ENCODE data around the gene SMIM11.
"Not testable (repeated sequence)": the region's sequence is repeated elsewhere in the genome, so short reads cannot be mapped to it uniquely, and the experiment has no call there.

Gene SMIM11, protein sequence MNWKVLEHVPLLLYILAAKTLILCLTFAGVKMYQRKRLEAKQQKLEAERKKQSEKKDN

DNA sequence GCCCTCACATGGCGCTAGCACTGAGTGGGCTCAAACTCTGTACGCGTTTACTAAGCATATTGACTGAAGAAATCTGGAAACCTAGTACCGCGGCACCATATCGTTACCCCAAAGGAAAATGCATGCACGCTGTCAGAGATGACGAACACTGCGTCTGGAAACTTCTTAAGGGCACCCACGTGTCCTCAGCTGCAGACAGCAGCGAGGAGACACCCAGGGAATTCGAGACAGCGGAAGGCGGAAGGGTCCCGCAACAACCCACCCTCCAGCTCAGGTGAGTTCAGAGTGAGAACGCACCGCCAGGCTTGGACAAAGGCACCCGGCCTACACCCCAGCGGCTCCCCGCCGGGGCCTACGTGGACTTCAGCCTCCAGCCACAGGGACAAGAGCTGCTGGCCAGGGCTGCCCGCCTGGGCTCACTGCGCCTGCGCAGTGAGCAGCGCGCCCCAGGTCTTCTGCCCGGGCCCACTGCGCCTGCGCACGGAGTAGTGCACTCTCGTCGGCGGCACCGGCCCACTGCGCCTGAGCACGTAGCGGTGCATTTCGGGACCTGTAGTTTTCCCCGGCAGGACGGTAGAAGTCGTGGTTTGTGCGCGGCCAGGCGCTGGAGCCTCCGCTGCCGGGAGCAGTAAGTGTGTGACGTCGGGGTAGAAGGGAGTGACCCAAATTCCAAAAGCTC is at the start of gene SMIM11:
Gene SMIM11, plus strand, starts transcription at position 568 of the 679 bp plus-strand sequence. CDS start 3,998 bp downstream, outside the sequence.
- not testable (repeated sequence) for DNase-seq (ENCODE audit: low read depth in 2 of 2)

DNA sequence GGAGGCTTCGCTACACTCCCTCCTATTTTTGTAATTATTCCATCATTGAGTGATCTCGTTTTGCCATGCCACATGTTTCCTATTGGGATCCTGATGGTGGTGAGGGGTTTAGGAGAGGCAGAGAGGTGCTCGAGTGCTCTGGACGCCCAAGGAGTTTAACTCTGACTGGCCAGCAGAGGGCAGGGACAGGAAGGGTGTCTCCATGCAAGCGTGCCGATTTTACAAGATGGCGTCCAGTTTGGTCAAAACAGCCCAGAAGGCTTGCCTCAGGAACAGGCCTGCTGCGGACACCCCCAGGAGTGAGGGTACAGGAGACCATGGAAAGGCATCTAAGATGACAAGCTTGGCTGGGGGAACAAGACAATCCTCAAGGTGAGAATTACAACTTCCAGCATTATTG is 45.3 kb upstream of the SMIM11 start:
- no peak for DNase-seq (ENCODE audit: low read depth in 2 of 2)

DNA sequence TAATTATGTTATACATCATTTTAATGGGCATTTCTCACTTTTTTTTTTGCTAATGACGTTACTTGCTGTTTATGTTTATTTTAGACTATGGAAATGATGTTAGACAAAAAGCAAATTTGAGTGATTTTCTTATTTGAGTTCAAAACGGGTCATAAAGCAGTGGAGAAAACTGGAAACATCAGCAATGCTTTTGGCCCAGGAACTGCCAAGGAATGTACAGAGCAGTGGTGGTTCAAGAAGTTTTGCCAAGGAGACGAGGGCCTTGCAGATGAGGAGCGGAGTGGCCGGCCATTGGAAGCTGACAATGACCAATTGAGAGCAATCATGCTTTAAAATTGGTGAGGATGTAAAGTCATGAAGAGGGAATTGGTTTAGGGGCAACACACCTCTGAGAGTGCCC is 43.6 kb upstream of the SMIM11 start:
- no peak for DNase-seq (ENCODE audit: low read depth in 2 of 2)

DNA sequence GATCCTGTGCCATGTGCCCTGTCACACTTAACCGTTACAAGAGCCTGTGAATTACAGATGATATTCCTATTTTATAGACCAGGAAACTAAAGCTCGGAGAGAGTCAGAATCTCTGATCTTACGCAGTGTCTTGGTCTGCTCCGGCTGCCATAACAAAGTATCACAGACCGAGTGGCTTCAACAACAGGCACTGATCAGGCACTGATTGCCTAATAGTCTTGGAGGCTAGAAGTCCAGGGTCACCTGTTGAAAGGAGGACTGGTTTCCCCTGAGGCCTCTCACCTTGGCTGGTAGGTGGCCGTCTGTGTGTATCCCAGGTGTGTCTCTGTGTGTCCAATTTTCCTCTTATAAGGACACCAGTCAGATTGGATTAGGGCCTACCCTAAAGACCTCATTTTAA is 43.0 kb upstream of the SMIM11 start:
- DNase-seq (ENCODE audit: low read depth in 2 of 2) = no peak

DNA sequence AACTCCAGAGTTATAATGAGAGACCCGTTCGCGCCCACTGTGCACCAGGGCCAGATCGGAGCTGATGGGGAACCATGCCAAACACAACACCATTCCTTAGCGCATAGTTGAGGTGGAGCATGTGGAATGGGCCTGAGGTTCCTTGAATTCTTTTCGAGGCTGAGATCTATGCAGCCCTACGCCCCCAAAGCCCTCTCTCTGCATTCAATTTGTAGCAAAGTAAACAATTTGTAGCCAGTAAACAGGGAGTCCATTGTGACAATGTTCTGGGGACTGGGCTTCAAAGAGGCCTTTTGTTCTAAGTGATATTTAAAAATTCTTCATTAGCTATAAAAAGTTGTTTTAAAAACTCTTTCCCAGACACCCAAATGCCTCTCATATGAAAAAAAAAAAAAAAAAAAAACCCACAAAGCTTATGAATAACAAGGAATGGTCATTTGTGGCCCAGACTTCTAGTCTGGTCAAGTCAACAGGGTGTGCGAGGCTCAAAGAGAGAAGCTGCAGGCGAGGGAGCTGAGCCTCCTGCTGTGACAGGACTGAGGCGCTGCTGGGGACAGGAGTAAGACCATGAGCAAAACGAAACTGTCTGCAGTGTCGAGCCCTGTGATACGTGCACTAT is 42.1 kb upstream of the SMIM11 start:
- peak in 1 of 2 experiments; percentile 23 for DNase-seq (ENCODE audit: low read depth in 2 of 2)

DNA sequence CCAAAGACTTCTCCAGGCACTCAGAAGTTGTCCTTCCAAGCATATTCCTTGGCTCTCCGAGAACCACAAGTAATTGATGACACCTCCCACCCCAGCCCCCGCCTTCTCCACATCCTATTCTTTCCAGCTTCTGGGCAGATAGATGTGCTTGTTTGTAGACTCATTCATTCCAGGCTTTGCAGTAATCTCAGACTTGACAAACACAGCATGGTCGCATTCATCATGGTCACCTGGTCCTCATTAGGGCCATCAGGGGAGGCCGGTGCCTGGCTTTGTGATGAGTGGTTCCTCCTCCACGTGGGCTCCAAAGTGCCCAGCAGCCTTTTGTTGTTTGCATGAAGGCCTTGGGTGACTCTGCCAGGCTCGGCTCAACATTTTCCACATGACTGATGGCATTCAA is 40.0 kb upstream of the SMIM11 start:
- DNase-seq (ENCODE audit: low read depth in 2 of 2) = peak in 1 of 2 experiments; percentile 29

DNA sequence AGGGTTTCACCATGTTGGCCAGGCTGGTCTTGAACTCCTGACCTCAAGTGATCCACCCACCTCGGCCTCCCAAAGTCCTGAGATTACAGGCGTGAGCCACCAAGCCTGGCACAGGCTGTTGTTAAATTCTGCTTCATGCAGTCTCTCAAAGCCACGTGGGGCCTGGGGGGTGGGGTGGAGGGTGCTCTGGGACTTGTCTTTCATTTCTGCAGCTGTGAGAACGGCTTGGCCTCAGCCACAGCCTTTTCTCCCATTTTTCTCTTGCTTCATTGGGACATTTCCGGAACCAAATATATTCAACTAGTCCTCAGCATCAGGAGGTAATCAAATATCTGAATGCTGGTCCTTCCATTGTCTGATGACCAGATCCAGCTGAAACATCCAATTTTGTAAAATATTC is 39.1 kb upstream of the SMIM11 start:
- DNase-seq (ENCODE audit: low read depth in 2 of 2) = no peak

DNA sequence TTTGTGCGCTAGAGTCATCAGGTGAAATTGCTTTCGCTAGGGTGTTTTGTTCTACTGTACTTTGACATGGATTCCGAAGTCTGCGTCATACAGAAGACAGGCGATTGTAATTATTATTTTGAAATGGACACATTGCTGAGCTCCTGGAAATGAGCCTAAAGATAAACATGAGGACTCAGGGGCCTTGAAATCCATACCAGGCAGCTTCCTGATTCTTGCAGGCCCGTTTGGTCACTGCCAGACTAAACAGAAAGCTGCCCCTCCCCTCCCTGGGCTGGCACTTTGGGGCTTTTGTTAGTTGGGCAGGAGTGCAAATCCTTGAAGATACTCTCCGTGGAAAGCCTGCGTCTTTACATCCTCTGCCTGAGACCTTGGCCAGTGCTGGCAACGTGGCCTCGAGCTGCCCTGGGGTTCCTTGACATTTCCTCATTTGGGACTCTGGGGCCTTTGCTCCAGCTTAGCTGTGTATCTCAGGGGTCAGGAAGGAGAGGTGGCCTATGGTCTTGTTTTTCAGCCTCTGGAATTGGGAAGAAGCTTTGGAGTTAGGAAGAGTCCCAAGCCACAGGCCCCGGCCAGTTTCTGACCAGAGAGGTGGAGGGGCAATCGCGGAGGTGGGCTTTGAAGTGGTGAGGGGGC is 38.4 kb upstream of the SMIM11 start:
- DNase-seq (ENCODE audit: low read depth in 2 of 2) = no peak

DNA sequence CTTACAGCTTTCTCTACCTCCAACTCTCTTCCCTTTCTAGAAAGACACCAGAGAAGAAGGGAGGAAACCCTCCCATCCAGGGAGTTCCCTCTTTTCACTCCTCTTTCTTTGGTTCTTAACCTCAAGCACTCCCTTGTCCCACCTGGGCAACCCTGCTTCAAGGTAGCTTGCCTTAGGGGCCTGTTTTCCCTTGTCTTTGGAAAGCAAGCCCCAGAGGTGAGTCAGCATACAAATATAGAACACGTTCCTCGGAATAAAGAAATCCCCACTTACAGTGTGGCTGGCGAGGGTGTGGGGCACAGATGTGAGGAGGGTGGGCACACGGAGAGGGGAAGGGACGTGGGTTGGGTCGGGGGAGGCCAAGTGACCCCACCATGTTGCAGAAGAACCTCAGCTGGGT is 37.6 kb upstream of the SMIM11 start:
- no peak for DNase-seq (ENCODE audit: low read depth in 2 of 2)

DNA sequence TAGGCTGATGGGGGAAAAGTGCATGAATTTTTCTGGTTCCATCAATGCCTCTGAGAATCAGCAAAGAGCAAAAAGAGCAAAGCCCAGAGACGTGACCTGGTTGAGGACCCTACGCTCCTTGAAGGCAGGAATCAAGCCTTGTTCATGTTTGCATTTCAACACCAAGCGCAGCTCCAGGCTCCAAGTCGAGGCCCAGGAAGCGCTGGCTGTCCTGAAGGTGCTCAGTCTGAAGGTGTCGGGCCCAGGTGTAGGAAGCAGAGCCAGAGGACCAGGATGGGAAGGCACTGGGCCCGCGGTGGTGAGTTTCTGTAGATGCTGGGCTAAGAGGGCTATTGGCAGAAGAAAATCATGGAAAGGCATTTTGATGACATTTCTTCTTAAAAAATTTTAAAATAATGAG is 37.1 kb upstream of the SMIM11 start:
- DNase-seq (ENCODE audit: low read depth in 2 of 2) = no peak

DNA sequence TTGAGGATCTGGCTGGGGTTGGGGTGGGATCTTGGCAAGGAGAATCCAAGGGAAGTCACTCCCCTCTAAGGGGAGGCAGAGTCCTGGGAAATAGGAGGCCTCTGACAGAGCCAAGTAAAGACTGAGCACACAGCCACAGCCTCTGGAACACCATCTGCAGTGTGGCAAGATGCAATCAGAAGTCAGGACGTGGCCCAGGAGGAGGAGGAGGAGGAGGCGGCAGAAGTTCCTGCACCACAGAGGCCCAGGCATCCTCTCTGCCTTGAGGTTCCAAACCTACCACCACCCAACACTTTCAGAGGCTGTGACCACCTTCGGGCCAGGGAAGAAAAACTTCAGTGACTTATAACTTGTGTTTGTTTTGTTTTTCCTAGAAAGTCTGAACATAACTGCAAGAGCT is 35.2 kb upstream of the SMIM11 start:
- DNase-seq (ENCODE audit: low read depth in 2 of 2) = no peak

DNA sequence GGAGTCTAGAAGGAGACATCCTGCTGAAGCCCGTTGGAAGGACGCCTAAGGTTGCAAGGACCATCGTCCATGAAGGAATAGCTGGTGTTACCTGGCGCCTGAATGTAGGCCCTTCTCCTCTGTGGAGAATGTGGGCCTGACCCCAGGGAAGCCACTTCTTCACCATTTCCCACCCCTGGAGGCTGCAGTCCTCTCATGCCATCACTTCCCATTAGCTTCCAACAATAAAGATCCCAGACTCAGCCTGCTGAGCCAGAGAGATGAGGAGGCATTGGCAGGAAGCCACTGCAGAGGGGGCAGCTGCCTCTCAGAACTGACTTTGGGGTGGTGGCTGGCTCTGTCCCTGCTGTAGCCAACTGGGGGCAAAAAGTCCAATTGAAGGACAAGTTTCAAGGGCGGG is 32.8 kb upstream of the SMIM11 start:
- no peak for DNase-seq (ENCODE audit: low read depth in 2 of 2)

DNA sequence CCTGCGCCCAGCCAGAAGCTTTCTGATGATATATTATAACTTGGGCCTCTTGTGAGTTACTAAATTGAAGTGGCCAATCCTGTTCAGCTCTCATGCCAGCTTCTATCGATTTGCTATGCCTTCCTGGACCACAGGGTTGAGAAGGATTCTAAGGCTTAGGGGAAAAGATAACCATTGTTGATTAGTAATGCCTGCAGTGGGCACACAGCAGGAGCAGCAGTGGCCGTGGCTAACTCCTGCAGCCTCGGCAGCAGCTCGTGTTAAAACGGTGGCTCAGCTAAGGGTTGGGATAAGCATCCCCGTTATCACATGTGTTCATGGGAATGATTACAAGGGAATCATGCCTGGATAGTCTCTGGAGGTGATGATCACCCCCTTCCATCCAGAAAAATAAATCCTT is 32.0 kb upstream of the SMIM11 start:
- DNase-seq (ENCODE audit: low read depth in 2 of 2) = no peak

DNA sequence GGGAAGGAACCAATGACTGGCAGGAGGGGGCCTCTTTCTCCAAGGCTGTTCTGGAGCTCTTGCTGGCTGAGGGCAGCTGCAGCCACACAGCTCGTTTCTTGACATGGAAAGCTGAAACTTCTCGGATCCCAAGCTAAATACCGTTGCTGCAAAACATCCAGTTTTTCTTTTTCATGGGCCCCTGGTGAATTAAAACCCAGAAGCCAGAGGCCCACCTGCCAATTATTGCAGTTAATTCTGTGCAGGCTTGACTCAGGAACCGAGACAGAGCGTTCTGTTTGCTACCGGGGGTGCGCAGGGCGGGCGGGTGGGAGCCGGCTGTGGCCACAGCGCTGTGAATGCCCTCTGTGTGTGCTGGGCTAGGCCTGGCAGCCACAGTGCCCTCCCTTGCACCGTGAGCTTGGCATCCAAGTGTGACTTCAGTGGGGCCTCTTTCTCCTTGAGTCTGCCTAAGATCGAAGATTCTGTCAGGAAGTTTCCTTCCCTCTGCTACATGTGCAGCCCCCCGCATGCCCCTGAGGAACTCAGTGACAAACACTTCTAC is 31.4 kb upstream of the SMIM11 start:
- no peak for DNase-seq (ENCODE audit: low read depth in 2 of 2)

DNA sequence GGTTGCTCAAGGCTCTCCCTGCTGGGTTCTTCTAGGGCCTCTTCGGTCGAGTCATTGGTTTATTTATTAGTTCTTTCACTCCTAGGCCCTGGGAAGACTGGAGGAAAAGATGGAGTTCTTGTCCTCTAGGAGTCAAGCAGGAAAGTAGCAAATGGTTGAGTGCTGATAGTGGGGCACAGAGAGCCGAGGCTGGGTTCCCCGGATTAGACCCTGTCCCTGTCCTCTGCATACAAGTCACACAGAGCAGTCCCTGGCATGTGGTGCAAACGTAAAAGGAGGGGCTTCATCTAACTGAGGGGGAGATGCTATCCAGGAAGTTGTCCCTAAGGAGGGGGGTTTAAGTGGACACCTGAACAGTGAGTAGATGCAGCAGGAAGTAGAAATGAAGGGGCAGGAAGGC is 30.7 kb upstream of the SMIM11 start:
- DNase-seq (ENCODE audit: low read depth in 2 of 2) = no peak

DNA sequence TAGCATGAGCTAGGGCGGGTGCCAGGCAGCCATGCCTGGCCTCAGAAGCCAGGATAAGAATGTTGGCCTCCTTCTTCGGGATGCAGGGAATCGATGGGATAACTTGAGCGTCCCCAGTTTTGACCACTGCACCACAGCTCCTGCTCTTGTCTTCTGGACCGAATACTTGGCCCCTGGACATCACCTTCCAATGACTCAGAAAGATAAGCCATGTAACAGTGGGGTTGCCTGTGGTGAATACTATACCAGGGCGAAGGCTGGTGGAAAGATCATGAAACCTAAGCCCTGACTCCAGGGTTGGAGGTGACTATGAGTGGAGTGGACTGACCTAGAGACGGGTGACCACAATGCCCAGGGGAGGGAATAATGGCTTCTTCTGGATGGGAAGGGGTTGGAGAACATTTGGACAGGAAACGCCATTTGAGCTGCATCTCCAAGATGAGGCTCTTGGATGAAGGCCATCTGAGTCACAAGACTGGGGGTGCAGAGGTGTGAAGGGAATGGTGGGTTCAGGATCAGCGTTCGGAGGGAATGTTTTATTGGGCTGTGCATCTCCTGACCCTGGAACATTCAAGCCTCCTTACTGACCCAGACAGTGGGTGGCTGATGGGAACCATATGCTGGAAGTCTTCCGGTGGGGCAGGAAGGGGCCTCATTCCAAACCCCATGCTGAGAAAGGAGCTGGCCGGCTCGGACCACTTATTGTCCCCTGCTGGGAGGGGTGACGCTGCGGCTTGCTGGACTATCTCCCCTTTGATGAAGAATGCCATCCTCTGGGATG is 30.0 kb upstream of the SMIM11 start:
- DNase-seq (ENCODE audit: low read depth in 2 of 2) = no peak

DNA sequence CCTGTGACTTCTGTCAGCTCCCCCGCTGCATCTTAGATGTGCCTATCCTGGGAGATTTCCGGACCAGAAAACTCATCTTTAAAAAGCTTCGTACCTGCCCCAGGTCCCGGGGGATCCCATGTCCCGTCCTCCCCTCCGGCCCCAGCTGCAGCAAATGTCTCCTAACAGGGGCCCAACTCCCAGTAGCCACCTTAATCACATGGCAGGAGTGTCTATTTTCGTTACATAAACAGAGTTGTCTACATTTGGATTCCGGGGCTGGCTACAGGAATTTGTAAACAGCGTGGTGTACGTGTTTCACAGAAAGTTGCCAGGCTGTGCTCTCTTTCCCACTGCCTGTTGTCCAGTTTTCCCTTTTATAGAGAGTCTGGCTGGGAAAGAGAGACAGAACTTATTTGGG is 29.4 kb upstream of the SMIM11 start:
- no peak for DNase-seq (ENCODE audit: low read depth in 2 of 2)

DNA sequence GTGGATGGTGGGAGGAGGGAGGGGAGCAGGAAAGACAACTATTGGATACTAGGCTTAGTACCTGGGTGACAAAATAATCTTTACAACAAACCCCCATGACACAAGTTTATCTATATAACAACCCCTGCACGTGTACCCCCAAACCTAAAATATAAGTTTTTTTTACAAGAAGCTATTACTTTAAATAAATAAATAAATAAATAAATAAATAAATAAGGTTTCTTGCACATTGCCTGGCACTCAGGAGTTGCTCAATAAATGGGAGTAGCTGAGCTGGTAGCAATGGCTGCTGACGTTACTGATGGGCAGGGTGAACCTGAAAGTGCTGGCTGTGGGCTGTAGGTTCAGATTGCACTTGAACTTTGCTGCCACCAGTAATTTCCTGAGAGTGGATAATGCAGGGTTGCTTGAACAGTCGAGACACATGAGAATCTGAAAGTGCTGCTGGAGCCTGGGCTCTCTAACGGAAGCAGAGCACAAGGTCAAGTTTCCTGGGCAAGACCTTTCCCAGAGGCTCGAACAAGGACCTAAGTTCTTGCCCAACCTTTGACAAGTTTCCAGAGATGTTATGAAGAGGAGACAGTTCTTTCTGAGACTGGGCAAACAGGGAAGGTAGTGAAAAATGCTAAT is 26.3 kb upstream of the SMIM11 start:
- DNase-seq (ENCODE audit: low read depth in 2 of 2) = no peak

DNA sequence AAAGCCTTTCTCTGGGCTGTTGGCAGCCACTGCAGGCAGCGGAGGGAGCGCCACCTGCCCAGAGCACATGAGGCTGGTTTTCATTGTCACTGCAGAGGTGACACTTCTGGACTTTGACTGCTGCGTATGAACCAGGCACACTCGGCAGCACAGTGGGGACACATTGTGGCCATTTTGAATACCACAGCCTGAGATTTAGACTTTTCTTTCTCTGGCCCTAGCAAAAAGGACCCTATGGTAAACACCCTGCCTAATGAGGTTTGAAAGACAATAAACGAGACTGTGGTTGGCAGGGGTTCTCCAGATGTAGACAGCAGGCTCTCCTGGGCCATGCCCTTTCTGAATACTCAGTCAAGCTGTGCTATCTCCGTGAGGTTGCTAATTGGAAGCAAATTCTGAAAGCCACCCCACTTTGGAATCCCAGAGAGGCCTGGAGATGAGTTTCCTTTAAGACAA is 23.5 kb upstream of the SMIM11 start:
- no peak for DNase-seq (ENCODE audit: low read depth in 2 of 2)

DNA sequence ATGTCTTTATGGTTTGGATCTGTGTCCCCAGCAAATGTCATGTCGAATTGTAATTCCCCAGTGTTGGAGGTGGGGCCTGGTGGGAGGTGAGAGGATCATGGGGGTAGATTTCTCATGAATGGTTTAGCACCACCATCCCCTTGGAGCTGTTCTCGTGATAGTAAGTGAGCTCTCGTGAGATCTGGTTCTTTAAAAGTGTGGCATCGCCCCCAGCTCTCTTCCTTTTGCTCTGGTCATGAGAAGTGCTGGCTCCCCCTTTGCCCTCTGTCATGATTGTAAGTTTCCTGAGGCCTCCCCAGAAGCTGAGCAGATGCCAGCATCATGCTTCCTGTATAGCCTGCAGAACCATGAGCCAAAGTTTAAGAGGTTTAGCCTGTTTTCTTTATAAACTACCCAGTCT is 22.8 kb upstream of the SMIM11 start:
- no peak for DNase-seq (ENCODE audit: low read depth in 2 of 2)

DNA sequence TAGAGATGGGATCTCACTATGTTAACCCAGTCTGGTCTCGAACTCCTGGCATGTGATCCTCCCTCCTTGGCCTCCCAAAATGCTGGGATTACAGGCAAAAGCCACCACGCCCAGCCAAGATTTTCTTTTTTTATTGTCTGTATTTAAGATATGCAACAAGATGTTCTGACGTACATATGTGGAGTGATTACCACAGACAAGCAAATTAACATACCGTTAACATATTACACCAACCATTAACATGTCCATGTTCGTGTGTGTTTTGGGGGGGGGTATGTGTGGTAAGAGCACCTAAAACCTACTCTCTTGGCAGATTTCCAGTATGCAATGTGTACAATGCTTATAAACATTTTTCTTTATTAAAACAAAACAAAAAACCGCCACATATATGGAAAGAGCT is 22.1 kb upstream of the SMIM11 start:
- no peak for DNase-seq (ENCODE audit: low read depth in 2 of 2)

DNA sequence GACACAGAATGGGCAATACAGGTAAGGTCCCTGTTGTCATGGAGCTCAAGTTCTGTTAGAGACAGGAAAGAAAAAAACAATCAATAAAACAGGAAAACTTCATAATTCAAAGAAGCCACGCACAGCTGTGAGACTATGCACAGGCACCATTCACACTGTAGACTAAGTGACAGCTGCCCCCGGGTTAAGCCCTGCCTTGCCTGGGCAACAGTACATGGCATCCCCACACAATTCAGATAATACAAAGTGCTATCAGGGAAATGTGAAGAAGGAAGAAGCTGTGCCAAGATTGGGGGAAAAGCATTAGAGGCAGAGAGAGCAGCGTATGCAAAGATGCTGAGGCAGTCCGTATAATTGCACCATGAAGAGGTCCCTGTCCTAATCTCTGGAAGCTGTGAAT is 20.5 kb upstream of the SMIM11 start:
- no peak for DNase-seq (ENCODE audit: low read depth in 2 of 2)

Data from fibroblast of skin of left biceps (primary cell).